IMR-90 (cell line): ENCODE data around the gene UPK3B.
"Not testable (repeated sequence)": the region's sequence is repeated elsewhere in the genome, so short reads cannot be mapped to it uniquely, and the experiment has no call there.

ENCODE experiments used
- CEBPB ChIP-seq: IDR thresholded peaks from 2 replicates; pipeline ENCODE4 v1.6.1; 2012; ENCODE audit warnings: low read depth, low read length, improper control_type of control experiment
- CTCF ChIP-seq: conservative IDR thresholded peaks from 2 replicates; pipeline ENCODE4 v1.5.1; 2012; ENCODE audit warnings: mild to moderate bottlenecking, low read depth, low read length, improper control_type of control experiment
- FOS ChIP-seq: fragments of 150-350 bp; IDR thresholded peaks from 2 replicates; pipeline ENCODE4 v1.6.1; 2016; ENCODE audit warnings: low read depth, low read length

- TF ChIP-seq CTCF, CEBPB, FOS: not testable (repeated sequence)
Measured at GRCh38 chr7:76460767-76461166, 49.6 kb upstream of the UPK3B start.
